Fibroblast of upper back skin (primary cell): Measurements from ENCODE around the gene EPB41.
"Not testable (repeated sequence)": the region's sequence is repeated elsewhere in the genome, so short reads cannot be mapped to it uniquely, and the experiment has no call there.

Experiments
- DNase-seq: peaks from one replicate; pipeline ENCODE4 v3.0.0-alpha.2; 2013

Gene EPB41

GRCh38 chr1:28914228-28915030 is at the start of gene EPB41:
TSS of gene EPB41 (plus strand) at chr1:28914569. CDS start at chr1:28987438, 72,869 bp downstream.
- DNase-seq = peak; percentile 96

- DNase-seq = no peak
Measured at GRCh38 chr1:28864695-28865094, 49.7 kb upstream of the EPB41 start.

- DNase-seq = no peak
Measured at GRCh38 chr1:28865997-28866650, 48.2 kb upstream of the EPB41 start.

- no peak for DNase-seq
Measured at GRCh38 chr1:28867850-28868249, 46.5 kb upstream of the EPB41 start.

- DNase-seq = no peak
Measured at GRCh38 chr1:28869952-28870351, 44.4 kb upstream of the EPB41 start.

- no peak for DNase-seq
Measured at GRCh38 chr1:28871631-28872401, 42.6 kb upstream of the EPB41 start.

- DNase-seq = not testable (repeated sequence)
Measured at GRCh38 chr1:28875134-28875533, 39.2 kb upstream of the EPB41 start.

GRCh38 chr1:28877132-28877781 is 37.1 kb upstream of the EPB41 start:
- DNase-seq = peak; percentile 65

- no peak for DNase-seq
Measured at GRCh38 chr1:28878796-28879195, 35.6 kb upstream of the EPB41 start.

GRCh38 chr1:28882009-28882628 is 32.2 kb upstream of the EPB41 start:
- peak; percentile 88 for DNase-seq

- no peak for DNase-seq
Measured at GRCh38 chr1:28883242-28883616, 31.1 kb upstream of the EPB41 start.

- no peak for DNase-seq
Measured at GRCh38 chr1:28885472-28885877, 28.9 kb upstream of the EPB41 start.

GRCh38 chr1:28885977-28886730 is 28.2 kb upstream of the EPB41 start:
- DNase-seq = no peak

- DNase-seq = peak; percentile 66
Measured at GRCh38 chr1:28886731-28887418, 27.5 kb upstream of the EPB41 start.

- DNase-seq = no peak
Measured at GRCh38 chr1:28887419-28887834, 26.9 kb upstream of the EPB41 start.

- DNase-seq = peak; percentile 9
Measured at GRCh38 chr1:28887835-28888682, 26.3 kb upstream of the EPB41 start.

- DNase-seq = no peak
Measured at GRCh38 chr1:28888915-28889314, 25.5 kb upstream of the EPB41 start.

GRCh38 chr1:28889357-28889756 is 25.0 kb upstream of the EPB41 start:
- no peak for DNase-seq

- DNase-seq = no peak
Measured at GRCh38 chr1:28890435-28890834, 23.9 kb upstream of the EPB41 start.

- DNase-seq = no peak
Measured at GRCh38 chr1:28890836-28891235, 23.5 kb upstream of the EPB41 start.
